OCI-LY1 (cell line): ENCODE results near the gene POC1A.

ENCODE experiments used
- H2AFZ ChIP-seq: fragments of 200-600 bp; sonication (generic), shearing (Covaris generic); 2 replicates; pipeline ENCODE4 v1.6.0; 2014; ENCODE audit warnings: antibody characterized with exemption, mild to moderate bottlenecking, low read length
- H3F3A ChIP-seq: fragments of 200-600 bp; sonication (generic), shearing (Covaris generic); 2 replicates; pipeline ENCODE4 v1.6.0; 2014; ENCODE audit warnings: mild to moderate bottlenecking, antibody characterized with exemption, low read length, moderate library complexity; ENCODE audit not compliant: insufficient read depth
- H3K27ac ChIP-seq: fragments of 200-600 bp; sonication (generic); 2 replicates; pipeline ENCODE4 v1.5.1; 2014; ENCODE audit warnings: low read length, mixed run types, mild to moderate bottlenecking, low read depth; ENCODE audit not compliant: poor library complexity, severe bottlenecking
- H3K27me3 ChIP-seq: fragments of 200-600 bp; sonication (generic); 2 replicates; pipeline ENCODE4 v1.6.0; 2014; ENCODE audit warnings: antibody characterized with exemption, mild to moderate bottlenecking, low read length, moderate library complexity; ENCODE audit not compliant: insufficient read depth
- H3K36me3 ChIP-seq: fragments of 200-600 bp; sonication (generic); 2 replicates; pipeline ENCODE4 v1.6.1; 2014; ENCODE audit warnings: mild to moderate bottlenecking, antibody characterized with exemption, low read length, moderate library complexity, mixed read lengths; ENCODE audit not compliant: insufficient read depth
- H3K4me1 ChIP-seq: fragments of 200-600 bp; sonication (generic); 2 replicates; pipeline ENCODE4 v1.5.1; 2014; ENCODE audit warnings: mild to moderate bottlenecking, low read length, moderate library complexity; ENCODE audit not compliant: insufficient read depth, severe bottlenecking
- H3K4me2 ChIP-seq: fragments of 200-600 bp; sonication (generic), shearing (Covaris generic); 2 replicates; pipeline ENCODE4 v1.6.1; 2014; ENCODE audit warnings: low read length
- H3K4me3 ChIP-seq: fragments of 200-600 bp; sonication (generic); 2 replicates; pipeline ENCODE4 v1.5.1; 2014; ENCODE audit warnings: low read length, low read depth, mild to moderate bottlenecking, mixed read lengths; ENCODE audit not compliant: poor library complexity, severe bottlenecking
- H3K79me2 ChIP-seq: fragments of 200-600 bp; shearing (Covaris generic); 2 replicates; pipeline ENCODE4 v1.6.1; 2016; ENCODE audit warnings: mixed run types, low read length, mixed read lengths; ENCODE audit not compliant: insufficient read depth
- H3K9ac ChIP-seq: fragments of 200-600 bp; sonication (generic), shearing (Covaris generic); 2 replicates; pipeline ENCODE4 v1.6.1; 2014; ENCODE audit warnings: mild to moderate bottlenecking, low read length, mixed read lengths
- H3K9me2 ChIP-seq: fragments of 200-600 bp; sonication (generic), shearing (Covaris generic); 2 replicates; pipeline ENCODE4 v1.6.1; 2014; ENCODE audit warnings: low read depth, mild to moderate bottlenecking, low read length, mixed read lengths
- H3K9me3 ChIP-seq: fragments of 200-600 bp; shearing (Covaris generic); 2 replicates; pipeline ENCODE4 v1.6.1; 2014; ENCODE audit warnings: low read length, mixed read lengths
- H4K20me1 ChIP-seq: fragments of 200-600 bp; sonication (generic), shearing (Covaris generic); 2 replicates; pipeline ENCODE4 v1.6.0; 2016; ENCODE audit warnings: mild to moderate bottlenecking, low read length; ENCODE audit not compliant: insufficient read depth
- EZH2 ChIP-seq: fragments of 200-600 bp; sonication (generic), shearing (Covaris generic); IDR thresholded peaks from 2 replicates; pipeline ENCODE4 v1.8.0; 2017; ENCODE audit warnings: borderline replicate concordance, mixed run types, mild to moderate bottlenecking, antibody characterized with exemption, low read length, moderate library complexity, mixed read lengths
- TF ChIP-seq, protein P1 (sequence below): fragments of 200-600 bp; sonication (generic), shearing (Covaris generic); IDR thresholded peaks from 2 replicates; pipeline ENCODE4 v1.5.1; 2017; ENCODE audit warnings: mild to moderate bottlenecking, antibody characterized with exemption, low read length, moderate library complexity, mixed read lengths

Gene POC1A

DNA sequence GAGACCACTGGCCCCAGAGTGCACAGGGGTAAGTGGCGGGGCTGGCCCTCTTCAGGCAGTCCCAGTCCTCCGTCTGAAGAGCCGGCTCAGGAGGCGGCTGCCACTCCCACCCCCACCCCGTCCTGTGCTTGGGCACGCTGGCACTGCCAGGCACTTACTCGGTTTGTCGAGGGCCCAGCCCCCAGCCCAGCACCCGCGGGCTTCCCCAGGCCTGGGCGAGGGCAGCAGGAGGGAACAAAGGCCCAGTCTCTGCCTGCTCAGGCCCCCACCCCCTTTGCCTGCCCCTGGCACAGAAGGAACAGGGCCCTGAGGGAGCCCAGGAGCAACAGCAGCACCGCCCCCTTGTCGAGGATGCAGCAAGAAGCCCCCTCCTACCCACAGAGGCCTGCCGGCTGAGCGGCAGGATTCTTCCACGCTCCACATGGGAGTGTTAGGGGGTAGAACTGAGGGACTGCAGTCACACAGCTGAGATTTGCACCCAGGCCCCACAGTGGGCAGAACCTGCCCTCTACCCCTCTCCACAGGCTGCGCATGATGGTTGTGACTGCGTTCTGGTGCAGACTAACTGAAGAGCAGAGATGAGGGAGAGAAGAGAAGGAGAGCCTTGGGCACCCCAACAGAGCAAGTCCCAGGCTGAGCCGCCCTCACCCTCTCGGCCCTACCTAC lies 106.8 kb downstream of the POC1A start:
- peaks cover 33% of the 10 kb centered on the region for H3K36me3 ChIP-seq
- no peak overlapping the region for H3K4me2 ChIP-seq
- H3K9me2 ChIP-seq, result no peaks in the 10 kb centered on the region
- H3F3A ChIP-seq, result no peaks in the 10 kb centered on the region
- H3K27ac ChIP-seq, result no peak overlapping the region
- H3K4me3 ChIP-seq, result no peak overlapping the region
- H4K20me1 ChIP-seq, result no peaks in the 10 kb centered on the region
- no peak overlapping the region for H2AFZ ChIP-seq
- no peaks in the 10 kb centered on the region for H3K9me3 ChIP-seq
- no peaks in the 10 kb centered on the region for H3K79me2 ChIP-seq
- H3K4me1 ChIP-seq, result peaks cover 1% of the 10 kb centered on the region
- H3K27me3 ChIP-seq, result 0 out of 2 replicates have a peak, but pooled peaks cover 3% of the 10 kb centered on the region
- TF ChIP-seq, protein P1, sequence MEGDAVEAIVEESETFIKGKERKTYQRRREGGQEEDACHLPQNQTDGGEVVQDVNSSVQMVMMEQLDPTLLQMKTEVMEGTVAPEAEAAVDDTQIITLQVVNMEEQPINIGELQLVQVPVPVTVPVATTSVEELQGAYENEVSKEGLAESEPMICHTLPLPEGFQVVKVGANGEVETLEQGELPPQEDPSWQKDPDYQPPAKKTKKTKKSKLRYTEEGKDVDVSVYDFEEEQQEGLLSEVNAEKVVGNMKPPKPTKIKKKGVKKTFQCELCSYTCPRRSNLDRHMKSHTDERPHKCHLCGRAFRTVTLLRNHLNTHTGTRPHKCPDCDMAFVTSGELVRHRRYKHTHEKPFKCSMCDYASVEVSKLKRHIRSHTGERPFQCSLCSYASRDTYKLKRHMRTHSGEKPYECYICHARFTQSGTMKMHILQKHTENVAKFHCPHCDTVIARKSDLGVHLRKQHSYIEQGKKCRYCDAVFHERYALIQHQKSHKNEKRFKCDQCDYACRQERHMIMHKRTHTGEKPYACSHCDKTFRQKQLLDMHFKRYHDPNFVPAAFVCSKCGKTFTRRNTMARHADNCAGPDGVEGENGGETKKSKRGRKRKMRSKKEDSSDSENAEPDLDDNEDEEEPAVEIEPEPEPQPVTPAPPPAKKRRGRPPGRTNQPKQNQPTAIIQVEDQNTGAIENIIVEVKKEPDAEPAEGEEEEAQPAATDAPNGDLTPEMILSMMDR, result no peak
- TF ChIP-seq EZH2, result no peak
- H3K9ac ChIP-seq, result no peak overlapping the region

DNA sequence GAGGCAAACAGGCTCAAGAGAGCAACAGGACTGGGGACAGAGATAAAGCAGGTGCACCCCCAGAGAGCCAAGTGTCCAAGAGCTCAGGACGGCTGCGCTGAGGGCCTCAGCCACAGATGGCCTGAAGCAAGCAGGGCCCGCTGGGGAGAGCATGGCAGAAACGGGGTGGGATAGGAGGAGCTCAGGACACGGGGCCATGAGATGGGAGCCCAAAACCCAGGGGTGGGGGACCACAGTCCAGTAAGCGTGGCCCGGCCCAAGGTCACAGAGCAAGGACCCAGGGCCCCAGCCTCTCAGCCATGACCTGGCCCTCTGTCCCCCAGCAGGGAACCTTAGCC lies 107.4 kb downstream of the POC1A start:
- Histone ChIP-seq H3K9ac (no peak overlapping the region), H3F3A (no peaks in the 10 kb centered on the region), H3K27ac (no peak overlapping the region), H4K20me1 (no peaks in the 10 kb centered on the region), H2AFZ (no peak overlapping the region), H3K27me3 (0 out of 2 replicates have a peak, but pooled peaks cover 3% of the 10 kb centered on the region), H3K79me2 (no peaks in the 10 kb centered on the region), H3K4me2 (no peak overlapping the region), H3K36me3 (peaks cover 27% of the 10 kb centered on the region), H3K9me3 (no peaks in the 10 kb centered on the region), H3K4me1 (no peaks in the 10 kb centered on the region), H3K9me2 (no peaks in the 10 kb centered on the region), H3K4me3 (no peak overlapping the region)
- TF ChIP-seq EZH2, result no peak
- TF ChIP-seq, protein P1, result no peak

DNA sequence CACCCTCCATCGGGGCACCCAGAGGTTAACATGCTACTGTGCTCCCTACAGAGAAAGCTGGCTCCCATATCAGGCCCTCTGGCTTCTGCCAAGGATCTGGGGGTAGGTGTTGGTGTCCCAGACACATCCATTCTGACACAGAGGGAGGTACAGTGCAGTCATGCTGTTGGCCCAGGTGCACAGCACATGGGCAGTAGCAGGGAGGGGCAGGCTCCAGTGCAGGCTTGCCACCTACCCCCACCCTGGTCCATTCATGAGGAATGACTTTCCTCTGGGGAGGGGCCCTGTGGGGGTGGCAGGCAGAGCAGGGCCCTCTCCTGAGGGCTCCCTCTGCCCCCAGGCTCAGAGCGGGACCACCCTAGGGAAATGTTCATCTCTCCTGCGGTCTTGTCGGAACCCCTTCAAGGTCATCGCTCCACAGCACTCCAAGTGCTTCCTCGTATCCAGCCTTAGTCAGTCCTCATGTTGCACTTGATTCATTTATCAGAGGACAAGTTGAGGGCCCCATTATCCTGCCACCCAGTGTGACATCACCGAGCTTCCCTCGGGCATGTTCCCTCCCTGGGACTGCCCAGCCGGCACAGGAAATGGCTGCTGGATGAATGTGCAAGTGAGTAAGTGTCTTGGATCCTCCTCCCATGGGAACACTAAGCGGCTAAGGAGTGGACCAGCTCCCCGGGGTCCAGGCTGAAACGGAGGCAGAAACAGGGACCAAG lies 107.9 kb downstream of the POC1A start:
- H3F3A ChIP-seq, result no peaks in the 10 kb centered on the region
- 0 out of 2 replicates have a peak, but pooled peaks cover 4% of the 10 kb centered on the region for H3K27me3 ChIP-seq
- no peaks in the 10 kb centered on the region for H4K20me1 ChIP-seq
- no peak overlapping the region for H3K4me2 ChIP-seq
- no peak overlapping the region for H2AFZ ChIP-seq
- H3K79me2 ChIP-seq, result no peaks in the 10 kb centered on the region
- H3K27ac ChIP-seq, result no peak overlapping the region
- H3K4me1 ChIP-seq, result no peaks in the 10 kb centered on the region
- no peak overlapping the region for H3K4me3 ChIP-seq
- H3K9me2 ChIP-seq, result no peaks in the 10 kb centered on the region
- peaks cover 22% of the 10 kb centered on the region for H3K36me3 ChIP-seq
- no peak overlapping the region for H3K9ac ChIP-seq
- TF ChIP-seq EZH2, result no peak
- TF ChIP-seq, protein P1, result no peak
- H3K9me3 ChIP-seq, result no peaks in the 10 kb centered on the region
